Smooth muscle cell of the brain vasculature (primary cell): ENCODE results near the gene ATAD3B.
"Not testable (repeated sequence)": the region's sequence is repeated elsewhere in the genome, so short reads cannot be mapped to it uniquely, and the experiment has no call there.

Experiments used
- DNase-seq: peaks from one replicate; pipeline ENCODE4 v3.0.0-alpha.2; 2012; ENCODE audit warnings: low read depth, low spot score

Gene ATAD3B

GRCh38 chr1:1510912-1511532, 39.5 kb downstream of the ATAD3B start:
- DNase-seq = no peak

GRCh38 chr1:1511533-1512285, 40.1 kb downstream of the ATAD3B start, which contains the start of gene ATAD3A:
Gene ATAD3A, plus strand, starts transcription at chr1:1512162. Its CDS starts 107 bp downstream, at chr1:1512269.
- peak; percentile 95 for DNase-seq

GRCh38 chr1:1512425-1512824, 40.9 kb downstream of the ATAD3B start:
- not testable (repeated sequence) for DNase-seq

GRCh38 chr1:1513675-1514074, 42.1 kb downstream of the ATAD3B start:
- DNase-seq = not testable (repeated sequence)

- not testable (repeated sequence) for DNase-seq
Measured at GRCh38 chr1:1514376-1514775, 42.8 kb downstream of the ATAD3B start.

- not testable (repeated sequence) for DNase-seq
Measured at GRCh38 chr1:1516923-1517322, 45.4 kb downstream of the ATAD3B start.

- DNase-seq = no peak
Measured at GRCh38 chr1:1517973-1518620, 46.5 kb downstream of the ATAD3B start.

GRCh38 chr1:1518621-1519007, 47.0 kb downstream of the ATAD3B start:
- not testable (repeated sequence) for DNase-seq

- DNase-seq = not testable (repeated sequence)
Measured at GRCh38 chr1:1519805-1520505, 48.4 kb downstream of the ATAD3B start.

GRCh38 chr1:1521331-1521730, 49.8 kb downstream of the ATAD3B start:
- no peak for DNase-seq

GRCh38 chr1:1522536-1522935, 51.0 kb downstream of the ATAD3B start:
- DNase-seq = not testable (repeated sequence)

- DNase-seq = not testable (repeated sequence)
Measured at GRCh38 chr1:1523226-1523625, 51.7 kb downstream of the ATAD3B start.

GRCh38 chr1:1523651-1524050, 52.1 kb downstream of the ATAD3B start:
- DNase-seq = not testable (repeated sequence)

GRCh38 chr1:1524750-1525383, 53.3 kb downstream of the ATAD3B start:
- not testable (repeated sequence) for DNase-seq

- DNase-seq = not testable (repeated sequence)
Measured at GRCh38 chr1:1526476-1526875, 54.9 kb downstream of the ATAD3B start.

GRCh38 chr1:1527092-1527816, 55.7 kb downstream of the ATAD3B start:
- no peak for DNase-seq

GRCh38 chr1:1528301-1529267, 57.0 kb downstream of the ATAD3B start:
- no peak for DNase-seq

- no peak for DNase-seq
Measured at GRCh38 chr1:1529321-1529720, 57.8 kb downstream of the ATAD3B start.

GRCh38 chr1:1529936-1530335, 58.4 kb downstream of the ATAD3B start:
- DNase-seq = no peak

- no peak for DNase-seq
Measured at GRCh38 chr1:1531947-1532346, 60.4 kb downstream of the ATAD3B start.
